HepG2 (cell line): ENCODE data around the gene RPL35. TPM values are rescaled to one million over a fixed set of nuclear protein-coding genes. Genes with fewer than 3 reads are reported as not detected.

Source experiments
- CCAR2 ChIP-seq: fragments of 200-400 bp; formaldehyde crosslinking; optimal IDR thresholded peaks from 2 replicates; pipeline ENCODE3; 2018; ENCODE audit warnings: low read depth, mild to moderate bottlenecking, low read length, moderate library complexity
- DR1 ChIP-seq: sonication (generic); formaldehyde crosslinking; IDR thresholded peaks from 2 replicates; pipeline ENCODE4 v1.8.0; 2021; ENCODE audit warnings: mild to moderate bottlenecking, missing genetic modification reagents, inconsistent platforms
- E2F1 ChIP-seq: sonication (generic); formaldehyde crosslinking; IDR thresholded peaks from 2 replicates; pipeline ENCODE4 v1.5.0; 2020; ENCODE audit warnings: missing genetic modification reagents
- FLYWCH1 ChIP-seq: sonication (generic); formaldehyde crosslinking; IDR thresholded peaks from 2 replicates; pipeline ENCODE4 v1.8.1; 2023; ENCODE audit warnings: mild to moderate bottlenecking, missing genetic modification reagents
- HDAC6 ChIP-seq: fragments of 200-600 bp; sonication (generic); IDR thresholded peaks from 2 replicates; pipeline ENCODE4 v1.7.0; 2017; ENCODE audit warnings: mild to moderate bottlenecking, antibody characterized with exemption, low read length, low read depth
- HNRNPLL ChIP-seq: fragments of 200-400 bp; formaldehyde crosslinking; IDR thresholded peaks from 2 replicates; pipeline ENCODE4 v1.6.1; 2017; ENCODE audit warnings: mild to moderate bottlenecking, low read depth, low read length; ENCODE audit not compliant: poor library complexity, severe bottlenecking
- HNRNPUL1 ChIP-seq: fragments of 200-400 bp; formaldehyde crosslinking; IDR thresholded peaks from 2 replicates; pipeline ENCODE4 v1.6.1; 2017; ENCODE audit warnings: low read depth, mild to moderate bottlenecking, low read length, moderate library complexity
- JARID2 ChIP-seq: sonication (generic); formaldehyde crosslinking; IDR thresholded peaks from 2 replicates; pipeline ENCODE4 v1.8.1; 2023; ENCODE audit warnings: missing genetic modification reagents, inconsistent platforms; ENCODE audit not compliant: insufficient replicate concordance
- KDM3A ChIP-seq: IDR thresholded peaks from 2 replicates; pipeline ENCODE4 v1.6.1; 2018; ENCODE audit warnings: low read depth, missing compliant biosample characterization
- KDM5B ChIP-seq: sonication (generic); formaldehyde crosslinking; IDR thresholded peaks from 2 replicates; pipeline ENCODE4 v1.4.0; 2020; ENCODE audit warnings: missing genetic modification reagents, mild to moderate bottlenecking, borderline replicate concordance
- KLF13 ChIP-seq: sonication (generic); formaldehyde crosslinking; IDR thresholded peaks from 2 replicates; pipeline ENCODE4 v1.4.0; 2020; ENCODE audit warnings: mild to moderate bottlenecking, missing genetic modification reagents
- MIER3 ChIP-seq: IDR thresholded peaks from 2 replicates; pipeline ENCODE4 v1.6.1; 2016; ENCODE audit warnings: missing compliant biosample characterization, borderline replicate concordance
- MIXL1 ChIP-seq: IDR thresholded peaks from 2 replicates; pipeline ENCODE4 v1.6.1; 2016
- NR2F2 ChIP-seq: IDR thresholded peaks from 2 replicates; pipeline ENCODE4 v1.6.1; 2012; ENCODE audit warnings: low read depth, inconsistent platforms, borderline replicate concordance
- ONECUT2 ChIP-seq: sonication (generic); formaldehyde crosslinking; IDR thresholded peaks from 2 replicates; pipeline ENCODE4 v1.4.0; 2020; ENCODE audit warnings: missing genetic modification reagents
- PAX8 ChIP-seq: sonication (generic); formaldehyde crosslinking; IDR thresholded peaks from 2 replicates; pipeline ENCODE4 v1.8.0; 2022; ENCODE audit warnings: mild to moderate bottlenecking, missing genetic modification reagents, borderline replicate concordance
- SATB2 ChIP-seq: sonication (generic); formaldehyde crosslinking; IDR thresholded peaks from 2 replicates; pipeline ENCODE4 v1.5.0; 2020; ENCODE audit warnings: missing genetic modification reagents
- SIN3B ChIP-seq: fragments of 150-350 bp; IDR thresholded peaks from 2 replicates; pipeline ENCODE4 v1.6.1; 2014; ENCODE audit warnings: low read length
- SOX6 ChIP-seq, 2 experiments: fragments of 450-650 bp in 1 of 2; sonication (generic) in 1 of 2; formaldehyde crosslinking in 1 of 2; IDR thresholded peaks; 2 replicates each; pipeline versions ENCODE4 v1.4.0 to v1.6.1; 2017 to 2020; ENCODE audit warnings: antibody characterized with exemption in 1 of 2, mild to moderate bottlenecking in 1 of 2, missing genetic modification reagents in 1 of 2
- SUZ12 ChIP-seq: fragments of 150-350 bp; IDR thresholded peaks from 2 replicates; pipeline ENCODE4 v1.6.1; 2014; ENCODE audit warnings: low read depth, low read length
- TAF15 ChIP-seq: fragments of 200-400 bp; formaldehyde crosslinking; IDR thresholded peaks from one replicate; pipeline ENCODE4 v1.6.1; 2018; ENCODE audit warnings: mild to moderate bottlenecking, low read depth, low read length; ENCODE audit not compliant: poor library complexity, severe bottlenecking
- TSC22D2 ChIP-seq: sonication (generic); formaldehyde crosslinking; IDR thresholded peaks from 2 replicates; pipeline ENCODE4 v1.5.1; 2020; ENCODE audit warnings: missing genetic modification reagents, mild to moderate bottlenecking, borderline replicate concordance
- ZNF101 ChIP-seq: sonication (generic); formaldehyde crosslinking; IDR thresholded peaks from 2 replicates; pipeline ENCODE4 v1.4.0; 2020; ENCODE audit warnings: mild to moderate bottlenecking, low read depth, missing genetic modification reagents, borderline replicate concordance
- ZNF431 ChIP-seq: sonication (generic); formaldehyde crosslinking; IDR thresholded peaks from 2 replicates; pipeline ENCODE4 v1.9.0; 2022; ENCODE audit warnings: missing genetic modification reagents, low read depth, mild to moderate bottlenecking, borderline replicate concordance
- ZNF547 ChIP-seq: sonication (generic); formaldehyde crosslinking; IDR thresholded peaks from 2 replicates; pipeline ENCODE4 v1.5.1; 2020; ENCODE audit warnings: mild to moderate bottlenecking, missing genetic modification reagents
- ZNF550 ChIP-seq: sonication (generic); formaldehyde crosslinking; IDR thresholded peaks from 2 replicates; pipeline ENCODE4 v1.4.0; 2020; ENCODE audit warnings: mild to moderate bottlenecking, missing genetic modification reagents, borderline replicate concordance
- ZNF562 ChIP-seq: sonication (generic); formaldehyde crosslinking; IDR thresholded peaks from 2 replicates; pipeline ENCODE4 v1.8.0; 2022; ENCODE audit warnings: missing genetic modification reagents, borderline replicate concordance
- ZNF619 ChIP-seq: sonication (generic); formaldehyde crosslinking; IDR thresholded peaks from 2 replicates; pipeline ENCODE4 v1.4.0; 2020; ENCODE audit warnings: mild to moderate bottlenecking, missing genetic modification reagents
- ZNF7 ChIP-seq: IDR thresholded peaks from 2 replicates; pipeline ENCODE4 v1.6.1; 2016; ENCODE audit warnings: missing biosample characterization, missing genetic modification reagents
- ZNF773 ChIP-seq: sonication (generic); formaldehyde crosslinking; IDR thresholded peaks from 2 replicates; pipeline ENCODE4 v1.4.0; 2020; ENCODE audit warnings: missing genetic modification reagents, borderline replicate concordance
- ZSCAN31 ChIP-seq: sonication (generic); formaldehyde crosslinking; IDR thresholded peaks from 2 replicates; pipeline ENCODE4 v1.5.0; 2020; ENCODE audit warnings: low read depth, mild to moderate bottlenecking, missing genetic modification reagents
- polyA plus RNA-seq, 8 experiments: library from polyadenylated mRNA; depleted of rRNA in 3 of 8; stranded (reverse) in 7 of 8; unstranded in 1 of 8; fragments of >200 nt; fragmentation: Illumina TruSeq in 4 of 8; extraction: Trizol in 4 of 8; gene quantifications; 2 replicates each; pipeline versions ENCODE4 v1.2.1 to v1.2.3, GENCODE V29; 2011 to 2016; ENCODE audit warnings: low read depth in 4 of 8, missing spikeins in 1 of 8, mixed read lengths in 1 of 8; ENCODE audit not compliant: insufficient read depth in 1 of 8
- total RNA-seq, 5 experiments: library from RNA; depleted of rRNA; stranded (reverse); fragments of >200 nt; fragmentation: Illumina TruSeq; extraction: Trizol; gene quantifications; 2 replicates each; pipeline ENCODE4 v1.2.3, GENCODE V29; 2016; ENCODE audit warnings: low read depth in 1 of 5

The RPL35 gene
- total and polyA plus RNA-seq, 2 of the 13 experiments (the other 11 are each of a cell fraction or from before 2014, with no cell fraction given): 2,153 to 2,935 TPM

DNA sequence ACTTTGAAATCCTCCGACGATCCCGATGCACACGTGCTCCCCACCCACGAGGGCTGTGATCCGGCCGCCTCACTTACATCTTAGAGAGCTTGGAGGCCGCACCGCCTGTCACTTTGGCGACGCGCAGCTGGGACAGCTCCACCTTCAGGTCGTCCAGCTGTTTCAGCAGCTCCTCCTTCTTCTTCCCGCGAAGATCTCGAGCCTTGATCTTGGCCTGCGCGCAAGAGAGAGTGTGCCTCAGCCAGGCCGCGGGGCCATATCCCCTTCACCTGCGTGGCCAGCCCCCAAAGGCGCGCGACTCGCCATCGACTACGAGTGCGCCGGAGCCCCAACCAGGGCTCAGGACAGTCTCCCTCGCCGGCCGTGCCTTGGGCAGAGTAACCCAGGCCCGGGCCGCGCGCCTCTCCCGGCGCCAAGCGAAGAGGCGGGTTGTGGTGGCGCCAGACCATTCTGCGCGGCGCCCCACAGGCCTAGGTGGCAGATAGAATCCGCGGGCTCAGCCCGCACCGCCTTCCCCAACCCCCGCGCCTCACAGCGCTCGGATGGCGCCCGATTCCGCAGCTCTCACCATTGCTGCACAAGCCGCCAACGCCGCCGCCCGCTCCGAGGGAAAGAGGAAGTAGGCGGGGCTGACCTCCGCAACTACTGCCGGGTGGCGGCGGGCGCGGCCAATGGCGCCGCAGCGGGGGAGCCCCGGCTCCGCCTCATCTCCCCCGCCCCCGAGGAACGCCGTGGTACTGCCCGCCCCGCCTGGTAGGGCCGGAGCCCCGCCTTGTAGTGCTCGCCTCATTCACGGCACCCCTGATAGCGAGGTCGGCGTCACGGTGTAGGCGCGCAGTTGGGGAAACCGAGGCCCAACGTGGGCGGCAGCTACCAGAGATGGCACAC, at the start of gene RPL35, which contains the start of gene ARPC5L (continued):
- TF ChIP-seq KLF13 (CRISPR knock-in tag) (no peak), ZNF101 (CRISPR knock-in tag) (0 out of 2 replicates have a peak, but pooled peaks have one; percentile 36), ONECUT2 (CRISPR knock-in tag) (0 out of 2 replicates have a peak, but pooled peaks have one; percentile 55), SOX6 (IDR thresholded peaks at IDR 0.05) (no peak), SOX6 (CRISPR knock-in tag; IDR thresholded peaks at IDR 0.05) (peak; percentile 66), ZNF547 (CRISPR knock-in tag) (peak; percentile 86), E2F1 (CRISPR knock-in tag) (peak; percentile 73), NR2F2 (no peak), HNRNPUL1 (no peak), TSC22D2 (CRISPR knock-in tag) (no peak), MIXL1 (CRISPR knock-in tag) (no peak), ZNF619 (CRISPR knock-in tag) (no peak), MIER3 (CRISPR knock-in tag) (0 out of 2 replicates have a peak, but pooled peaks have one; percentile 10), ZNF431 (peak; percentile 90), KDM5B (CRISPR knock-in tag) (peak; percentile 91; the same call in 1 of the 2 replicates), PAX8 (CRISPR knock-in tag) (no peak), ZNF773 (CRISPR knock-in tag) (no peak), ZSCAN31 (CRISPR knock-in tag) (no peak; the same call in none of the 2 replicates), JARID2 (no peak), ZNF562 (CRISPR knock-in tag) (no peak; the same call in 1 of the 2 replicates), KDM3A (CRISPR knock-in tag) (no peak), SIN3B (peak; percentile 36; the same call in 1 of the 2 replicates), SUZ12 (no peak), FLYWCH1 (CRISPR knock-in tag) (no peak), HNRNPLL (peak; percentile 35), ZNF7 (CRISPR knock-in tag) (no peak), ZNF550 (CRISPR knock-in tag) (no peak), TAF15 (no peak), HDAC6 (no peak), DR1 (CRISPR knock-in tag) (peak; percentile 94), CCAR2 (no peak), SATB2 (0 out of 2 replicates have a peak, but pooled peaks have one; percentile 58)
